SKM-1 treated with dmso at 0.1 percent for 144 hours (cell line): ENCODE results near the gene CCDC102A.

Experiments used
- DNase-seq: peaks from one replicate; lab custom pipeline; 2025; ENCODE audit not compliant: unreplicated experiment; lab: John Stamatoyannopoulos, UW

CCDC102A gene

DNA sequence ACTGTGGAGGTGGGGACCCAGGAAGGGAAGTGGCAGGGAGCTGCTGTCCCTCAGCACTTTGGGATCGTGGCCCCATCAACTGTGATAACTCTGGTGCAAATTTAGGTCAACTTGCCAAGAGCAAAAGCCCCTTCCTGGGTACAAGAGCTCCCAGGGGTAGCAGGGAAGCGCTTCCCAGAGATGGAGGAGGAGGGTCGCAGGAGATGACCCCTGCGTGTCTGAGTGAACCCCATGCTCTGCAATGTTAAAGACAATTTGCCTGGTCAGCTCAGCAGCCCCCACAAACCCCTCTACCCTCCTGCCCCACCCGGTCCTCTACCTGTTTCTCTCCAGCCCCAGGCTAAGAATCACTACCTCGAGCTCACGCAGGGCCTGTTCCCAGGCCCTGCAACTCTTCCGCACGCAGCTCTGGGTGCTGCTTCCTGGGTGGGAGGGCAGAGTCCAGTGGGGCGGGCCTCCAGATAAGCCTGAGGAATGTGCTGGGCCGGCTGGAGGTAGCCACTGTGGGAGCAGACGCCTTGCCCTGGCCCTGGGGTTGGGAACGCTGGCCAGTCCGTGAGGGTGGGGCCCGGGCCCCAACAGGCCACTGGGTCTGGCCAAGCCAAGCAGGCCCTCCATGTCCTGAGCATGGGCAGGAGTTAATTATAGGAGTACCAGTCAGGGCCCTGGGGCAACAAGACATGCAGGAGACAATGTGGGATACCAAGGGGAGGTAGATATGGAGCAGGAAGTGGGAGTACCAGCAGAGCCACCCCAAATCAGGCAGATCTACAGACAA, 56.2 kb downstream of the CCDC102A start:
- no peak for DNase-seq

DNA sequence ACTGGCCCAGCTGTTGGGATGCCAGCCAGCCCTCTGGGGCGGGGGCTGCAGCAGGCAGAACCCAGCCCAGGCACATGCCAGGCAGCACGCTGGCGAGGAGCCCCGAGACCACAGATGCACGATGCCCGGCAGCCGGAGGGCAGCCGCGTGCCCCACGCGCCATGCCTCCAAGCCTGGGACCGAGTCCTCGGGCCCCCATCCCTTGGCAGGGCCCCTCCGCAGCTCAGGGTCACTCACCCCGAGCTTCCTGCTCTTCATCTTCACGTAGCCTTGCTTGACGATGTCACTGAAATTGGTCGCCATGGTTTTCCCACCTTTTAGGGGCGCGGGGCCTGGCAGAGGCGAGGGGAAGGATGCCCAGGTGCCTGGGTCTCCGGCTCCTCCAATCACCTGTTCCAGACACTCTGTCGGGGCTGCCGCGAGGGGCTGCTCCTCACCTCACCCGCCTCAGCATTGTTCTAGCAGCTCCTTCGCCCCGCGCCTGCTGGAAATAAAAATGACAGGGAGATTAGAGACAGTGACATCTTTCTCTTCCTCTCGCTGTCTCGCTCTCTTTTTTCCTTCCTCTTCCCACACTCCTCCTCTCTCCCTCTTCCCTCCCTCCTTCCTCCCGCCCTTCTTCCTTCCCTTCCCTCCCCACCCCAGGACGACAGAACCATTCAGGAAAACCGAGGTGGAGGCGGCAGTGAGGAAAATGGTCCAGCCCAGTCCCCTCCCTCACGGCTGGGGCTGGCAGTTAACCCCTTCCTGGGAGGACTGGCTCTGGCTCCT, 57.0 kb downstream of the CCDC102A start:
- DNase-seq = no peak

DNA sequence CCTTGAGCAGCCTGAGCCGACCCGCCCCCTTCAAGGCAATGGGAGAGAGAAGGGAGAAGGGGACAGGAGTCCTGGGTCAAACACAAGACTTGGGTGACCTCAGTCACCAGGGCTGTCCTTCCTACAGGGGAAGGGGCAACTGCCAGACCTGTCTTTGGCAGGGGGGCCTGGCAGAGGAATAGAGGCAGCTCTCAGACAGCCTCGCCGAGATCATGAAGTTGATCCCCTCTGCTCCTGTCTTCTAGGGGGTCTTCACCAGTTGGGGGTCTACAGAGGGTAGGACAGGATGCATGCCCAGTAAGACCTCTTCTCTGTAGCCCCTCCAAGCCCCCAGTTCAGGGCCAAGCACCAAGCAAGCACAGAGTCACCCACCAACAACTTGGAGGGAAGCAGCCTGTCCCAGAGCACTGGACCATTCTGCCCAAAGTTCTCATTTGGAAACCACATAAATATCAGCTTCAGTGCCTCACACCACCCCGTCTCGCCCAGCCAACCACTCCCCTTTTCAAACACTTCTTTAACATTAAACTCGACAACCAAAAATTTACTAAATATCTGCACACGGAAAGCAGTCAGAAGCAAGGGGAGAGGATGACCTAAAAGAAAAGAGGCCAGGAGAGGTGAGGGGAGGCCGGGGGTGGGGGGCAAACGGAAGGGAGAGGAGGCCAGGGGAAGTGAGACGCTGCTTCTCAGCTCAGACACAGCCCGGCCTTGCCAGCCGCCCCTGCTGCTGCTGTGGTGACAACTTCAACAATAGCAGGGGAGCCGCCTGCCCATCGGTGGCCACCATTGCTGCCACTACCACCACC, 57.8 kb downstream of the CCDC102A start:
- DNase-seq = no peak

DNA sequence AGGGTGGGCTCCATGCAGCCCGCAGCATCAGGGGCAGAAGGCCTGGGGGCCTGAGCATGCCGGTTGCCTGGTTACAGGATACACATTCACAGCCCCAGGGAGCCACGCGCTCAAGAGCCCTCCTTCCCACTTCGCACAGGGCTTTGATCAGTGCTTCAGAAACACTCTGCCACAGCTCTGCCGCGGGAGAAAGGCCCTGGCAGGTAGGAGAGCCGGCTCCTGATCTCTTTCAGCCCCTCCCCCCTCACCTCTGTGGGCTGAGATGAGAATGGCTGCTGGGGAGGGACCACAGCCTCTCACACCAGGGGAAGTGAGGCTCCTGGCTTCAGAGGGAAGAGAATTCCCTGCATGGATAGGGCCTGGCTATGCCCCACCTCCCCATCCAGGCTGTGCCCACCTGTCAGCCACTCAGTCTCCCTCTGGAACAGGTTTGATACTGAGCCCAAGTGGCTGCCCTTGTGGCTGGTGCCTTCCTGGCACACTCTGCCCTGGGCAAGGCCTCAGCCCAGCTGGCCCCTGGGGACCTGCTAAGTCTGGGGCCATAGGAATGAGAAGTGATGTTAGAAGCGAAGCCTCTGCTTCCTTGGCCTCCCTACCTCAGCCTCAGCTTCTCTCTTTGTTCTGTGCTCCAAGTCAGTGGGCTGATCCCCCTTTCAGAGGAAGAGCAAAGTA, 58.7 kb downstream of the CCDC102A start:
- no peak for DNase-seq

DNA sequence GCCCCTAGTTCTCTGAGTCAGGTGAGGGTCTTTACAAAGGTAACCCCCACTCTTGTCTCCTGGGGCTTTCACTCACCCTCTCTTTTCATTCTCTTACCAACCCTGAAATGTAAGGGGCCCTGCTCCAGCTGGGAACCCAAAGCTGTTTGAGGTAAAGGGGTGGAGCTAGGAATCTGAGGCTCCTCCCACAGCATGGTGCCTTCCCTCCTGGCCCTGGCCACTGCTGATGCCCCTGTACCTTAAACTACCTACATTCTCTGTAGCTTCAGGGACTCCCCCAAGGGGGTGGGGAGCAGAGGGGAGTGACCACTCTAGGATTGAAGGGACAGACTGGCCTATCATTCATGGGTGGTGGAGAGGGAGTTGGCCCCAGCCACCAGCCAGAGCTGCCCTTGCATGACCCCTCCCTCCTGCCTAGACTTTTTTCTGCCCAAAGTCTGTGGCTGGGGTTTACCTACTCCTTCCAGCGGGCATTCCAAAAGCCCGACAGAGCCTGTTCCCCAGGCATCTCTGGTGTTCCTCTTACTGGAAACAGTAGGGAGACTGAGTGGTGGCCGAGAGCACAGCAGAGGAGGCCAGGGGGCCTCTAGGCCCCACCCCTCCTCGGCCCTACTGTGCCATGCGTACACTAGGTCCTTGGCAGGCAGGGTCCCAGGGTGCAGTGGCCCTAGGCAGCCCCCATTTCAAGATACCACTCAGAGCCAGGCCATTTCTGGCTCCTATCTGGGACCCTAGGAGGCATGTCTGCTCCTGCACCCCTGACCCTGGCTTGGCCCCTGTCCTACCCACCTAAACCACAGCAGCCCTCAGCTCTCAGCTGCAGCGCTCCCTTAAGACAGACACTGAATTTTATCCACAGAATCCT, 59.6 kb downstream of the CCDC102A start:
- DNase-seq = no peak

DNA sequence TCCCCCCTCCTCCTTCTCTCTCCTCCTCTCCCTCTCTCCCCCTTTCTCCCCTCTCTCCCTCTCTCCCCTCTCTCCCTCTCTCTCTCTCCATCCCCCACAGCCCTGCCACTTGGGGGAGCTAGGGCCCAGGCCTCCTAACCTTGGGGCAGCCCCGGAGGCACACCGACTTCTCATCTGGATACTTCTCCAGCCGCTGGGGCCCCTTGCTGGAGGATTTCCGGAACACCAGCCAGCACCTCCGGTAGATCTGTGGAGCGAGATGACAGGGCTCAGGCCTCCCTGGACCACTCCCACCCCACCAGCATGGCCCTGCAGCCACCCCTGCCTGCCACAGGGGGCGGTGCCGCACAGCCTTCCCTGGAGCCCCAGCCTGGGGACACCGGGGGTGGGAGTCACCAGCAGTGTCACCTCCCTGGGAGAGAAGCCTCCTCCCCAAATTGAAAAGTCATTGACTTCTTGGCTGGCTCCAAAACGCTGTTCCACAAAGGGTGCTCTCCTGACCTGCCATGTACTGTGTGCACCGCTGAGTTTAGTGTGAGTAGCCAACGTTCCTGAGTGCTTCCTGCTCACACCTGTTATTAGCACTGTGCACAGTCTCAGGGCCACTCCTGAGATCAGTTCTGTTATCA, 60.5 kb downstream of the CCDC102A start:
- peak; percentile 84 for DNase-seq

DNA sequence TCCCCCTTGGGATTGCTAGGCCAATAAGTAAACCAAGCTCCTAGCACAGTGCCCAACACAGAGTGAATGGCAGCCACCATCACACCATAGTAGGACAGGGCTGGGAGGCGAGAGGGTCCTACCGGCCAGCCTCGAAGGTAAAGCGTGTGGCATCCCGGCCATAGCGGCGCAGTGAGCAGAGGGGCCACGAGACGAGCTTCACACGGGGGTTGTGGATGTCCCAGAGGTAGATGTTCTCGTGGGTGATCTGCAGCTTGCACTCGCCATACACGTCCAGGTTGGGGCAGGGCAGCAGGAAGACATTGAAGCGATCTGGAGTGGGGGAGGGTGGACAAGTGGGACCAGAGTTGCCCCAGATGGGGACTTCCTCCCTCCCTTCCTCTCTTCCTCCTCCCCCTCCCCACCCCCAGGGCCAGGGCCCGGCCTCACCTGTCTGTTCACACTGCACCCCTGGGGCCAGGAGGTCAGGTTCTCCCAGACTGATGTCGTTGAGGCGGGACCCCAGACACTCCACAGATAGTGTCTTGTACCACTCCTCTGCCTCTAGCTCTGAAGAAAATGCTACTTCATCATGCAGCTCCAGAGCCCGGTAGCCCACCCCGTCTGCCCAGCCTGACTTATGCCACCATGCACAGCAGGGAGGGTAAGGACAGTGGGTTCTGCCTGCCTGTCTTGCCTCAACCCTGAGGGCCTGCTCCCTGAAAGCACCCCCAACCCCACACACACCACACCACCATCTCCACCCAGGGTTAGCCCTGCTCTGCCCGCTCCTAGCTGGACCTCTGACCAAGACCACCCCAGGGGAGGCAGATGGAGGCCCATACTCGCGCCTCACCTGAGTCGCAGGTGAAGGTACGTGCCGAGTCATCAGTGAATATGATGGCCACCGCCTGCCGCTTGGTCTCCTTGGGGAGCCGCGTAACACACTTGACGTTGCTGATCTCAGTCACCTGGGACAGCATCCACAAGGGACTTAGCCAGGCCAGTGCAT, 61.4 kb downstream of the CCDC102A start:
- no peak for DNase-seq

DNA sequence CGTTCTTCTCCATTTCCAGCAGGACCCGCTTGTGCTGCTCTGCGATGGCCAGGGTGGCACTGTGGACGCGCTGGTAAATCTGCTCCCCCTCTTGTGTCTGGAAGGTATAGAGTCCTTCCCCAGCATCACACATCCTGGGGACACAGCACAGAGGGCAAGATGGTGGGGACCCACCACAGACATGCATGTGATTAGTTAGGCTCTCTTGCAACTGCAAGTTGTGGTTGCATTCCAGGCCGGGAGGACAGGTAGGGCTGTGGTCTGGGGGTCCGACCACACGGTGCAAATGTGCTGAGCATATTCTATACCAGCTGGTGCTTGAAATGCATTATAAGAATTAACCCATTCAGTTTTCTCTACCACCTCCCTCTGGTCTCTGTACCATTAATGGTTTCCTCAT, 62.5 kb downstream of the CCDC102A start:
- DNase-seq = no peak

DNA sequence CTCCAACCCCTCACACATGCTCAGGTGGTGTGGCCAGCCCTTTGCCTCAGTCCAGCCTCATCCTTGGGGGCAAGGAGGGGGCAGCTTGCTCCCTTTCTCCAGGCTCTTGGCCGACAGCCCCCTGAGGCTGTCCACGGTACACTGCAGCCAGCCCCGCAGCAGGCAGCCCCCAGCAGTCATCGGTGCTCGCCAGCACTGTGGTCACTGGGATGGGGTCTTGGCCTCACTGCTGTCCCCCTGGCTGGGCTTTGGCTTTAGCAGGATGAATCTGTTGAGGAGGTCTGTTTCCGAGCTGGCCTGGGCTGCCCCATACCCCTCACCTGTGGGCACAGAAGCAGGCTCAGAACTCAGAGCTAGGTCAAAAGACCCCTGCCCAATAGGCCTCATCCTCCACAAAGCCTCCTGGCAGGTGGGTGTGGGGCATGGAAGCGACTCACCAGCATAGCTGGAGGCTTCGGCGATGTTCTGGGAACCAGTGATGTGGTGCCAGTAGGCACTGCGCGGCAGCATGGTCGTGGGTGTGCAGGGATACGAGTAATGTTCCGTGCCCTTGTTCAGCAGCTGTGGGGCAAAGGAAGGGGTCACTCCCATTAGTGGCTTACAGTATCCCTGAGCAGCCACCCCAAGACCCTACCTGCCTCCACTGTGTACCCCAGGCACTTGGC, 63.1 kb downstream of the CCDC102A start:
- no peak for DNase-seq

DNA sequence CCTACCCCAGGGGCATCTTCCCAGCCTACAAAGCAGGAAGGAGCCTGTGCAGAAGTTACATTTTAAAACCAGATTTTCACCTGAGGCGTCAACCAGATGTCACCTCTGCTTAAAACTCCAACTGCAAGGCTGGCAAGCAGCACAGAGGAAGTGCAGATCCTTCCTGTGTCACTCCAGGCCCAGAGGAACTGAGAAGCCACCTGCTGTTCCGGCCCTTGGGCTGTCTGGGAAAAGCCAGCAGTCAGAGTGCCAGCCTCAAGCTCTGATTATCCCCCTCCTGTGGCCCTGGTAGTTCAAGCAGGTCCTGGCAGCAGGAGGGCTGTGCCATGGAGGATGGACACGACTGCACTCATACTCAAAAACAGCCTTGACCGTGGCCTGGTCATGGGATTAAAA, 63.7 kb downstream of the CCDC102A start:
- no peak for DNase-seq

DNA sequence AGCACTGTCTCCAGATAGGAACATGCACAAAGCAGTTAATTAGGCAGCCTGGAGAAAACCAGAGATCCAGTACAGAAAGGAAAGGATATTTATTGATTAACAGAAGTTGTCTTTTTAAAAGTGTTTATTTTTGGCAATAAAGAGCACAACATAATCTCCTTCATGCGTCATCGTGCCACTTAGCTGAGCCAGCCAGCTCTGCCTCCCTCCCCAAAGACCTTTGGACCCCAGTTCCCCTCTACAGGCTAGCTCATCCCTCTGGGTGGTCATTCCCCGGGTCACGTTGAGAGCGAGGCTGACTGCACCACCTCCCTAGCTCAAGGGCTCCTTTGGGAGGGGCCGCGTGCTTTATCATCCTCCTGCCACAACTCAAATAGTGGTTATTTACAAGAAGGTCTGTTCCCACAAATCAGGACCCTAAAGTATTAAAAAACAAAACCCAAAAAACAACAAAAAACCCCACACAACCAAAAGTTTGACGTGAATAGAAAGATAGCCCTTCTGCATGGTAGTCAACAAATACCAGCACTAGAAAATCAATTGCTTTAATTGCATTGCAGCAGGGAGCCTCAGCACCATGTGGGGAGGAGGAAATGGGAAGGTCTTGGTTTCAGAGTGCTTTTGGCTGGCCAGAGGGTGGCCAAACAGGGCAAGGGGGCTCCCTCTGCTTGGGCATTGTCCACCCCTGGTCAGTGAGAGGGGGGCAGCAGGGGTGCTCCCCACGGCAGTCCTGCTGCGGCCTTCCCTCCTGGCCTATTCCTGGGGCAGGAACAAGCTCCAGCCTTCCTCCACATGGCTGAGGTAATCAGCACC, 64.3 kb downstream of the CCDC102A start:
- DNase-seq = no peak

DNA sequence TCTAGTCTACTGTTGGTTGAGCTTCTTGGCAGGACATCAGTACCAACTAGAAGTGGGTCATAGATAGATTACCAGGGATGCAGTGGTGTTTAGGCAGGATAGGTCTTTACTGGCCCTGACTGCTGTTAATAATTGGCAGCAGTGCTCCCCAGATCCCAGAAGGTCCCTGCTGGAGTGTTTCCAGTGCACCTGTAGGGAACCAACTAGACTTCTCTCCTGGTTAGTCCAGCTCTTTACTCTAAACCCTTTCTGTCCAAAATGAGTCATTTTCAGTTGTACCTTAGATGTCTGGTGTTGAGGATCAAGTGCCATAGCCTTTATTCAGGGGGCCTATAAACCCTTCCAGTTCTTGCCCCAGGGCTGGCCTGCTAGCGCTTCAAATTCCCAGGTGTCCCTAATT, 65.2 kb downstream of the CCDC102A start:
- DNase-seq = no peak

DNA sequence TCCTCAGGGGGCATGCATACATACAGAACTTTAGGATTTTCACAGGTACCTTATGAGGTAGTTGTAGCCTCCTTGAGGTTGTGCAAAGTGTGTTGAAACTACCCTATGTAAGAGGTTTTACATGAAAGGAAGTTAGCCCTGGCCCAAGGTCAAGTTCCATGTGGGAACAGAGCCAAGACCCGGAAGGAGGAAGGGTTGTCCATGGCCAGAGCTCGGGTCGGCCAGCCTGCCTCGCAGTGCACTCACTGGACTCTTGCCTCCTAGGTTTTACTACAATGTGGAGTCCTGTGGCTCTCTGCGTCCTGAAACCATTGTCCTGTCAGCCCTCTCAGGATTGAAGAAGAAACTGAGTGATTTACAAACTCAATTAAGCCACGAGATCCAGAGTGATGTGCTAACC, 65.7 kb downstream of the CCDC102A start:
- DNase-seq = no peak

DNA sequence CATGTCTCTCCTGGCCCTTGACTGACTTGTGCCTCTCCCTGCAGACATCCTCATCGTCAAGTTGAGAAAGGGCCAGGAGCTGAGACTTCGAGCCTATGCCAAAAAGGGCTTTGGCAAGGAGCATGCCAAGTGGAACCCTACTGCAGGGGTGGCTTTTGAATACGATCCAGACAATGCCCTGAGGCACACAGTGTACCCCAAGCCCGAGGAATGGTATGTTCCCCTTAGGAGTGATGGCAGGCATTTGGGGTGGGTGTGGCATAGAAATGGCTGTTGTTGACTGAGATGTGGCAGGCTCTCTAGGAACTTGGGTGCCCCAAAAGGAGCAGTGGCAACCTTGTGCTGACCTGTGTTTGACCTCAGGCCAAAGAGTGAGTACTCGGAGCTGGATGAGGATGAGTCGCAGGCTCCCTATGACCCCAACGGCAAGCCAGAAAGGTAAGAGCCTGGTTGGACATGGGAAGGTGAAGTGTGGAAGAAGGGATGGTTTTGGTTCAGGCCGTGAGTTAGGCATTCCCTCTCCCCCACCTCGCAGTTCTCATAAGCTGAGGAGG, 66.4 kb downstream of the CCDC102A start:
- no peak for DNase-seq

DNA sequence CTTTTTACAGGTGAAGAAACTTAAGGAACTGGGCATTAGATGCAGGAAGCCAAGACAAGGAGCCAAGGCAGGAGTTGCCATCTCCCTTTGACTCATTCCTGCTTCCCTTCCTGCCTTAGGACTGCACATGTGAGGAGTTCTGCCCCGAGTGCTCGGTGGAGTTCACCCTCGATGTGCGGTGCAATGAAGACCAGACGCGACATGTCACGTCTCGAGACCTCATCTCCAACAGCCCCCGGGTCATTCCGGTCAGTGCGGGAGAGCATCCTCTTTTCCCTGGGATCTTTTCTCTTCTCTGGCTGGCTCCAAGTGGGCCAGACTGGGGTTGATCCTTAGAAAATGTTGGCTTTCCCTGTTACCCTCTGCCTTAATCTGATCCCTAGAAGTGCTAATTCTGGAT, 67.3 kb downstream of the CCDC102A start:
- DNase-seq = no peak

DNA sequence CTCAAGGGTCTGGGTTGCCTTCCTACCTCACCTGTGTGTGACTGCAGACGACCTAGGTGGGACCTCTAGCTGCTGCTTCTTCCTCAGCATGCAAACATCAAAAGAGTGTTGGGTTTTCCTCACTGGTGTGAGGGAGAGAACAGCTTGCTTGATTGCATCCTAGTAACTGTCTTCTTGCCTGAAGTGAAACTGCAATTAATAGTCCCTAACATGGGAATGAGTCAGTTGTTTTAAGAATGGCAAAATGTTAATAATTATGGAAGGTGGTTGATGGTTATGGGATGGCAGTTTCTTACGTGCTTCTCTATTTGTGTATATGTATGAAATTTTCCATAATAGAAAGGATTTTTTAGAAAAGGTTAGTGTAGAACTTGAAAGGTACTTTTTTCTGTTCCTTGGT, 68.0 kb downstream of the CCDC102A start:
- DNase-seq = no peak

DNA sequence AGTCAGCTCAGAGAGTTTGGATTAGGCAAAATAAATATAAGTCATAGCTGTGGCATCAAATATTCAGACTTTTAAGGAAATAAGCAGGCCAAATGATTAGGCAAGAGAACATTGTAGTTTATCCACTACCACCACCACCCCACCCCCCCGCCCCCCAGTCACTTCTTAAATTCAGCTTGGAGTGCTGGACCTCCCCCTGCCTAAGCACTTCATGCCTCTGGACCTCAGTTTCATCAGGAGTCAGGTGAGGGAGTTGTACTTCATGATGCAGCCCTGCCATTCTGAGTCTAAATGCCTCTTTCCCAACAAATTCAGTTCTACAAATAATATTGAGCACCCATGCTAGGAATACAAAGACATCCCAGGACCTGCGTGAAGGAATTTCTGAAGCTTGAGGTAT, 71.8 kb downstream of the CCDC102A start:
- no peak for DNase-seq
